ENCODE data around the gene GRK5.
"Not testable (repeated sequence)": the region's sequence is repeated elsewhere in the genome, so short reads cannot be mapped to it uniquely, and the experiment has no call there.

The GRK5 gene

DNA sequence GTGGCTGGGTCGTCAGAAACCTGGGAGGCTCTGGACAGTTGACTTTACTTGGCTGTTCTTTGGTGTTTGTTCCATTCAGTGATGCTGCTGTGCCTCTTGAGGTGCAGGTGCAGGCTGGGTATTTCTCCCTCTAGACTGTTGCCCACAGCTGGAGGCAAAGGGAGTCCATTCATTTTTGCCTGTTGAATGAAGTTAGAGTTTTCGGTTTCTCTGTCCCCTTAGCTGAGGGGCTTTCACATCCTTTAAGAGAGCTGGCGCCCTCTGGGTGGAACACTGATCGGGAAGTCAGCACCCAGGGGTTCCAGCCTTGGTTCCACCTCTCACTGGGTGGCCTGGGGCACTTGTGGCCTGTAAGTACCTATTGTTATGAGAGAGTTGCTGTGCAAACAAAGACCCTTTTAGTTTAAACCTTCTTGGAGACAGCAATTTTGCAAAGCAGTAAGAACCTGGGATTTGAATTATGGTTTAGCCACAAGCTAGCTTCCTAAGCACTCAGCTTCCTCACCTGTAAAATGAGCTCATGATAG lies 67.2 kb downstream of the GRK5 start:
- no peak for DNase-seq (ENCODE audit: low read depth in 2 of 2)

DNA sequence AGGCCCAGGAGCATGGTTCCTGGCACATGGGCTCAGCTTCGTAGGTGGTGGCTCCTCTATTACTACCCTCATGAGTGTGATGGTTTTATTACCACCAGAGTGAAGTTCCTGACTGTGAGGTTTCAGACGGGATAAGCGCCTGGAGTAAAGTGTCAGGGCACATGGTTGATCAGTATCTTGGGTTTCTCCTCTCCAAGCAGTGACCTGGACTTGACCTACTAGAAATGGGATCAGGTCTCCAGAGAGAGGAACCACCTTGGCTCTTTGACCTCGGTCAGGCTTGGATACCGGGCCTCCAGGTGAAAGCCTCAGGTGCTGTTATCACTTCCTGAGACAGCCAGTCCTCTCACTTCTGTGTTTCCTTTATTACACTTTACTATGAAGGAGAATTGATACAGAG lies 67.7 kb downstream of the GRK5 start:
- no peak for DNase-seq (ENCODE audit: low read depth in 2 of 2)

DNA sequence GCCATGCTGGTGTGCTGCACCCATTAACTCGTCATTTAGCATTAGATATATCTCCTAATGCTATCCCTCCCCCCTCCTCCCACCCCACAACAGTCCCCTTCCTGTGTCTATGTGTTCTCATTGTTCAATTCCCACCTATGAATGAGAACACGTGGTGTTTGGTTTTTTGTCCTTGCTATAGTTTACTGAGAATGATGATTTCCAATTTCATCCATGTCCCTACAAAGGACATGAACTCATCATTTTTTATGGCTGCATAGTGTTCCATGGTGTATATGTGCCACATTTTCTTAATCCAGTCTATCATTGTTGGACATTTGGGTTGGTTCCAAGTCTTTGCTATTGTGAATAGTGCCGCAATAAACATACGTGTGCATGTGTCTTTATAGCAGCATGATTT lies 68.8 kb downstream of the GRK5 start:
- DNase-seq (ENCODE audit: low read depth in 2 of 2) = not testable (repeated sequence)

DNA sequence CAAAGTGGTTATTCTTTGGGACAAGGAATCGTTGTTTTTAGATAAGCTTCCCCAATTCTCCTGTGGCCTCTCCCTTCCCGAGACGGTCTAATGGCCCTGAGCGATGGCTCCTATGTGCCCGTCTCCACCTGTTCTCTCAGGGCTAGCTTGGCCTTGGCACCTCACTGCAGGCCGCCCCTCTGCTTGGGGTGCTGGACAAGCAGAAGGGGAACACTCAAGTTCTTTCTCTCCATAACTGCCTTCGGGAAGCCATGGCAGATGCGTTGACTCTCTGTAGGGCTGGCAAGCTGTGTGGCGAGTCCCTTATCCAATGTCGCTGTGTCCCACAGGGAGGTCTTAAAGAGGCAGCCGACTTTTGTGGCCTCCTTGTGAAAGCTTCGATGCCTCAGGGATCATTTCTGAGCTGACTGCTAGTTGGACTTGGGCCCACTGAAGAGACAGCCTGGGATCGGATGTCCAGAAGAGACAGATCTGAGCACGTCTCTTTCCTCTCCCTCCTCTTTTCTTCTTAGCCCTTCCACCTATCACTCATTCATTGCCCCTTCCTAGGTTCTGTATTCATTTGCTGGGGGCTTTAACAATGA lies 70.8 kb downstream of the GRK5 start:
- no peak for DNase-seq (ENCODE audit: low read depth in 2 of 2)

DNA sequence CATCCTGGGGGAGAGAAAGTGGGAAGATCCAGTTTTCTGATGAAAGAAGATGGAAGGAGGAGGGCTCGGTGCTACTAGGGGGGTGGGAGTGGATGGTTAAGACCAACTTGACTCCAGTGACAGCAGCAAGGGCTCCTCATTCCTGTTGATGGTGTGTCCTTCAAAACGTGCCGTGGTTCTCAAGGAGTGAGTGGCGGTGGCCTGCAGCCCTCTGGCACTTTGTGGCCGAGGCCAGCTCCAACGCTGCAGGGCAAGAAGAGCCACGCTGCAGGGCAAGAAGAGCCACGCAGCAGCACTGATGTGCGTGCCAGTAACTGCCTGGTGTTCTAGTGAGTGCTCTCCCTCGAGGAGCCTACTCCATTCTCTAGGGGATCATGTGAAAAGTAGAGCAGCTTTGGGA lies 72.1 kb downstream of the GRK5 start:
- no peak for DNase-seq (ENCODE audit: low read depth in 2 of 2)

DNA sequence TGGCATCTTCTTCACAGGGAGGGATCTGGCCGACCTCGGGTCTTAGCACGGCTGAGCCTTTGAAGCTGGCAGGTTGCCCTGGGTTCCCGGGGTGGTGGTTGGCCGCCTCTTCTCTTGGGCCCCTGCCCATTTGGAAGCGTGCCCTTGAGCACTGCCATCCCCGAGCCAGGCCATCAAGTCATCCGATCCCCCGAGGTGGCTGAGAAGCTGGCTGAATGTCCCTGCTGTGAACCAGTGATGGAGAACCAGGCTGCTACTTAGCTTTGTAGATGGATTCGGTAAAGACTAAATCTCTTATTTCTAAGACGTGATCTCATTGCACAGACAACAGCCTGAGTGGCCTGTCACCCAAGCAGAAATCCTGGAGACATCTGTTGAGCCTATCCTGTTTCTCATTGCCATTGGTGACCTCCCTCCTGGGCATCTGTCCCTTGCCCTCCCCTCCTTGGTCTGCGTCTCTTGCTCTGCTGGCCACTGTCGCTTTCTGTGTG lies 74.3 kb downstream of the GRK5 start:
- DNase-seq (ENCODE audit: low read depth in 2 of 2) = no peak

DNA sequence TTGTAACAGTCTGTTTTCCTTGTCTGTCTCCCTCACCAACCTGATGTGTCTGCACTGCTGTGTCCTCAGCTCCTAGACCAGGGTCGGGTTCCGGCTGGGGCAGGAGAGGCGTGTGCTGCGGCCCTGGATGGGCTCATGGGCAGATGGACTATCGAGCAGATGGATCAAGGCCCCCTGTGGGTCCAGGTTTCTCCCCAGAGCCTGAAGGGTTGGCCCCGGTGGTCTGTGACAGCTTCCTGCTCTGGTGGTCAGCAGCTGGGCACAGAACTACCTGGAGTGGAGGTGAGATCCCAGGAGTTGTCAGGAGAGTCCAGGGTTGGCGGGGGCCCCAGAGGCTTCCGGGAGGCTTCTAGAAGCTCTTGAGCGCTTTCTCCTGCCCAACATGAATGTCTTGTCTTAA lies 75.1 kb downstream of the GRK5 start:
- DNase-seq (ENCODE audit: low read depth in 2 of 2) = no peak

DNA sequence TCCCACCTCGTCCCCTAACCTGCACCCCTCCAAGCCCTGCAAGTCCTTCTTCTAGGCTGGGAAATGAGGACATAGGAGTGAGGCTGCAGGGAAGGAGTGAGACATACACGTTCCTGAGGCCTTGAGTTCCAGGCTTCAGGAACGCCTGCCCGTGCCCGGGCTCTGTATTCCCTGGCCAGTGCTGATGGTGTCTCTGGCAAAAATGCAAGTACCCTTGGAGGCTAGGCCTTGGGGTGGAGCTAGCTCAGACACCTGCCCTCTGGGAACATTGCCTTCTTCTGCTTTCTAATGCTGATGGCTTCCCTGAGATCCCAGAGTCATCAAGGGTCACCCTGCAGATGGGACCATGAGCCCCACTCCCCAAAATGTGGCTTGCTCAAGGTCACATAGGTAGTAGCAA lies 76.0 kb downstream of the GRK5 start:
- no peak for DNase-seq (ENCODE audit: low read depth in 2 of 2)

DNA sequence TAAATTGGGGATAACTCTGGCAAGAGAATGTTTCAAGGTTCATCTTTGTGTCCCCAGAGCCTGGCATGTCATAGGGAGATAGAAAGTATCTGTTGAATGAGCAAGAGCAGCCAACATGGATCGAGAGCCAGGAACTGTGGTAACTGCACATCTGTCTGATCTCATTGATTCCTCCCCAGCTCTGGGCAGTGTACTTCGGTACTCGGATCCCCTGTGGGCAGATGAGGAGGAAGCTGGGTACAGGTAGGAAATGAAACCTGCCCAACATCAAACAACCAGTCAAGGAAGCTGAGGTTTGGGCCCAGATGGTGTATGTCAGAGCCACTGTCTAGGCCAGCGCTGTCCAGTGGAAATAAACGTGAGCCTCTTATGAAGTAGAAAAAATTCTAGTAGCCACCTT lies 76.4 kb downstream of the GRK5 start:
- no peak for DNase-seq (ENCODE audit: low read depth in 2 of 2)

DNA sequence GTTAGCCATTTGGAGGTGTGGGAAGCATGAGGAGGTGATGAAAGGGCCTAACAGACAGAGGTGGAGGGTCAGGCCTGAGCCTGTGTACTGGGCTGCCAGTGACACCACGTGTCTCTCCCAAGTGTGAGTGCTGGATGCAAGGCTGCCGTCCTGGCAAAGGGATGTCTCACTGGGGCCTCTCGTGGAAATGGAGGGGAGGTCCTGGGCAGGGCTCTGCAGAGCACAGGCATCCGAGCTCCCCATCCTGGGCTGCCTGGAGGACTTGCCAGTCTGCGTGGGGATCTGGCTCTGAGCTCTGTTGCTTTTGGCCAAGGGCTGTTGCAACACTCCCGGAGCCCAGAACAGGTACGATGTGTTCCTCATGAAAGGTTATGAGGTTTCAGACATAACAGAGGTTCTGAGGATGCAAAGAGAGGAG lies 77.3 kb downstream of the GRK5 start:
- no peak for DNase-seq (ENCODE audit: low read depth in 2 of 2)

DNA sequence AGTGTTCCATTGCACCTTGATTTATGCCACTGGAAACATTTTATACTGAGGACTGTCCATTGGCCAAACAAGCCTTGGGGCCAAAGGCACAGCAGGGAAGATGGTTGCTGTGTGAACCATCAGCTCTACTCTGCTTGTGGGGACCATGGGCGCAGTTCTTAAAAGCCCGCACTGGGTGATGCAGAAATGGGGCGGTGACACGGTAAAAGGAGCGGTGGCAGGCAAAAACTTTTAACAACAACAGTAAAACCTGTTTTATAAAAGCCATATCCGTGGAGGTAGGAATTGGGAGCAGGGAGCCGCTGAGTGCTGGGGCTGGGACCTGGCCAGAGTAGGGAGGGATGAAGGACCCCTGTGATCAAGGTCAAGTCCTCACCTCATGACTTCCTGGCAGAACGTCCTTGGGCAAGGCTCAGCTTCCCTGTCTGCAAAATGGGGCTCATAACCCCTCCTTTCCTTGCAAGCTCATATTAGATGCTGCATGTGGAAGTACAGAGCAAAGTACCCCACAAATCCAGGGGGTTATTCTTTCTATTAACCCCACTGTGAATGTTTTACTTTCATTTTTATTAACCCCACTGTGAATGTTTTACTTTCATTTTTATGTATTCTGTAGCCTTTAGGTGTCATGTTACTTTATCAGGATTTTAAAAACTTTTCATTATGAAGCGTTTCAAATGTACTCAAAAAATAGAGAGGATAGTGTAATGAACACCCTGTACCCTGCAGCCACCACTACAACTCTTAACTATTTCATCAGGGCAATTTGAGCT lies 78.3 kb downstream of the GRK5 start:
- no peak for DNase-seq (ENCODE audit: low read depth in 2 of 2)

DNA sequence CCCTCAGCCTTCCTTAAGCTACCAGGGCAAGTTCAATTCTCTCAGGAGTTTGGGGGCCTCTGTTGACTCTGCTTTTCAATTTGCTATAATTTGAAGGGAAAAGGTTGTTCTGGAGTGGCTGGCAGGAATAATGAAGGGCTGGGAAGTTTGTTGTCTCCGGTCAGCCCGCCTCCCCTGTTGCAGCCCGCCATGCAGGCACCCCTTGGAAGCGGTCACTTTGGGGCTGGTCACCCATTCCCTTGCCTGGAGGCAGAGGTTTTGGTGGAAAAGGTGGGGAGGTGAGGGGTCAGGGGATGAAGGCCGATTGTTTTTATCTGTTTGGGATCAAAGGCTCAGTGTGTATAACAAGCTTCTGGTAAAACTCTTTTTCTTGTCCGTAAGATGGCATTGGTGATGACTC lies 79.1 kb downstream of the GRK5 start:
- DNase-seq (ENCODE audit: low read depth in 2 of 2) = no peak

DNA sequence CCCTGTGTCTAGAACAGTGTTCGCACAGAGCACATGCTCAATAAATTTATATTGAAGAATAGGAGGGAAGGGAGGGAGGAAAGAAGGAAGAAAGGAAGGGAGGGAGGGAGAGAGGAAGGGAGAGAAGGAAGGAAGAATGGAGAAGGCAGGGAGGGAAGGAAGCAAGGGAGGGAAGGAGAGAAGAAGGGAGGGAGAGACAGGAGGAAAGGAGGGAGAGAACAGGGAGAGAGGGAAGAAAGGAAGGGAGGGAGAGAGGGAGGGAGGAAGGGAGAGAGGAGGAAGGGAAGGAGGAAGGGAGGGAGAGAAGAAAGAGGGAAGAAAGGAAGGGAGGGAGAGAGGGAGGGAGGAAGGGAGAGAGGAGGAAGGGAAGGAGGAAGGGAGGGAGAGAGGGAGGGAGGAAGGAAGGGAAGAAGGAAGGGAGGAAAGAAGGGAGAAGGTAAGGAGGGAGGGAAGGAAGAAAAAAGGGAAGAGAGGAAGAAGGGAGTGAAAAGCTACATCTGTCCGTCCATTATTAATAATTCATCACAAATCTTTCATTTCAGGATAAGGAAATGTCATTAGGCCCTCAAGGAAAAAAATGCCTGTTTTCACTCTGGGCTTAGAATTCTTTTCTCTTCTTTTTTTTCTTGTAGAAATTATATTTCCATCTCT lies 79.7 kb downstream of the GRK5 start:
- DNase-seq (ENCODE audit: low read depth in 2 of 2) = no peak

DNA sequence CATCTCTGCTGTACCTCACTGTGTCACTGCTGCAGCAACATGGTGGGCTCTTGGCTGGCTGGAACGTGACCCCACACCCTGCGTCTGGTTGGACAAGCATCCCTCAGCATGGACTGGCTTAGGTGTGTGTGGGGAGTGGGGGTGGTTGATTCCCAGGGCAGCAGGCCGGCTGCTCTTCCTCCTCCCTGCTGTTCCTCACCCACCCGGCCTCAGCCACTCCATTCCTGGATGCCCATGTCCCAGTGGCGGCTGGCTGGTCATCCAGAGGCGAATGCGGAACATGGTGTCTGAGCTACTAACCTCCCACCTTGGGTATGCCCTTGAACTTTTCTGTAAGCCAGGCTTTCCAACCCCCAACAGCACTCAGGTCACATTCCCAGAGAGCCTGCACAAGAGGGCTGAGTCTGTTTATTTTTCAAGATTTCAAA lies 81.2 kb downstream of the GRK5 start:
- no peak for DNase-seq (ENCODE audit: low read depth in 2 of 2)

DNA sequence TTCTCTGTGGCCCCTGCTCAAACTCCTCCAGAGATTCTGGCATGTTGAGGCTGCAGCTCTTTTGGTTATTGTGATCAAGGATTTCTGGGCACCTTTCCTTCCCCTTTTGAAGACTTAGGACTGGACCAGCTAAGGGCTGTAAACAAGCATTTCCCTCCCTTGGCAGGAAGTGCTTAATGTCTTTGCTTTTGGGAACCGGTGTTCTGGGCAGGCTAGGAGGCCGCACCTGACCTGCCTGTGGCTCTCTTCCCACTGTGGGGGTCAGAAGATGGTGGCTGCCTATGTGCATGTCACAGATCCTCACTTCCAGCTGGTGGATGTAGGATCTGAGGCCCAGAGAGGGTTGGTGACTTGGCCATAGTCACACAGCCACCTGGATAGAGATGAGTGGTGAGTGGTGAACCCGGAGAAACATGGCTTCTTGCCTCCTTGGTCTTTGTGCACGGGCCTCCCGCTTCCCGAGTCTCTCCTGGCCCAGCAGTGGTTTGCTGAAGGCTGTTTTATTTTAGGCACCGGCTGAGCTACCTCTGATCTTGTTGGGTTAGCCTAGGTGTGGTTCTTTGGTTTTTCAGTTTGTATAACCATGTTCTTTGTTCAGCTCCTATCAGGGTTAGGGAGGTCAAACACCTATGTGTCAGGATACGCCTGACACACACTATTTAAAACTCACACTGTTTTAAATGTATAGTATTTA lies 82.0 kb downstream of the GRK5 start:
- DNase-seq (ENCODE audit: low read depth in 2 of 2) = no peak

DNA sequence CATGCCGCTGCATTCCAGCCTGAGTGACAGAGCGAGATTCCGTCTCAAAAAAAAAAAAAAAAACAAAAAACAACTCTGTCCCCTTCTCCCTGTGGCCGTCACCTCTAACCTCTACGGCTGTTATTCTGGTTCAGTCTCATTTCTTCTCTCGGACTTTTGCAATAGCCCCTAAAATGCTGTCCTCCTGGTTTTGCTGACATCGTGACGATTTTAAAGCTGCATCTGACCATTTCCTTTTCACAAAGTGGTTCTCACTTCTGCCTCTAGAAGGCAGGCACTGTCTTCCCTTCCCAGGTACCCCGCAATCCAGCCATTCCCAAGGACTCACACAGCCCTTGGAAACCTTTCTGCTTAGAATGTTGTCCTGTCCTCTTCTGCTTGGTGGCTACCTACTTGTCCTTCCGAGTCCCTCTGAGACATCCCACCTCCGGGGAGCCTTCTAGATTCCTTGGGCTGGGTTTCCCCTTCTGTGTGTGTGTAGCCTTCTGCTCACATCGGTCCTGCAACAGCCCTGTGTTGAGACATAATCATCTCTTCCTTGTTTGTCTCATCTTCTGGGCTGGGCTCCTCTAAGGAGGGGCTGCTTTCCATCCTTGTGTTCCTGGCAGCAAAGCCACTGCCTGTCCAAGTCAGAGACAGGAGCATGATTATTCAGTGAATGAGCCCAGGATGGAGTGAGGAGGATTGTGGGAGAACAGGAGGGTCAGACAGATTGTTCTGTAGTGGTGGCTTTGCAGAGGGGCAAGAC lies 83.1 kb downstream of the GRK5 start:
- DNase-seq (ENCODE audit: low read depth in 2 of 2) = no peak

DNA sequence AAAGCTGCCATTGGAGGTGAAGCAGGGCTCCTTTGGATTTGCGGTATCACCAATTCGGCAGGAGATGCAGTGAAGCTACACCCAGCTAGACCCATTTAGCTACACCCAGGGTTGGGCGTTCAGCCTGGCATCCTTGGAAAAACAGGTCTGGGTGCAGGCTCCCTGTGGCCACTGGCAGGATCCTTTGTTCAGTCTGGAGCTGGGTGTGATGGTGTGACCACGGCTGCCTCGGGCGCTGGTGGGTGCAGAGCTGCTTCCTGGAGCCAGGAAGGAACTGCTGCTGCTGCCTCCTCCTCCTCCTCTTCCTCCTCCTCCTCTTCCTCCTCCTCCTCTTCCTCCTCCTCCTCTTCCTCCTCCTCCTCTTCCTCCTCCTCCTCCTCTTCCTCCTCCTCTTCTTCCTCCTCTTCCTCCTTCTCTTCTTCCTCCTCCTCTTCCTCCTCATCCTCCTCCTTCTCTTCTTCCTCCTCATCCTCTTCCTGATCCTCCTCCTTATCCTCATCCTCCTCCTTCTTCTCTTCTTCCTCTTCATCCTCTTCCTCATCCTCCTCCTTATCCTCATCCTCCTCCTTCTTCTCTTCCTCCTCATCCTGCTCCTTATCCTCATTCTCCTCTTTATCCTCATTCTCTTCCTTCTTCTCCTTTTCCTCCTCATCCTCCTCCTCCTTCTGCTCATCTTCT lies 84.0 kb downstream of the GRK5 start:
- DNase-seq (ENCODE audit: low read depth in 2 of 2) = no peak

DNA sequence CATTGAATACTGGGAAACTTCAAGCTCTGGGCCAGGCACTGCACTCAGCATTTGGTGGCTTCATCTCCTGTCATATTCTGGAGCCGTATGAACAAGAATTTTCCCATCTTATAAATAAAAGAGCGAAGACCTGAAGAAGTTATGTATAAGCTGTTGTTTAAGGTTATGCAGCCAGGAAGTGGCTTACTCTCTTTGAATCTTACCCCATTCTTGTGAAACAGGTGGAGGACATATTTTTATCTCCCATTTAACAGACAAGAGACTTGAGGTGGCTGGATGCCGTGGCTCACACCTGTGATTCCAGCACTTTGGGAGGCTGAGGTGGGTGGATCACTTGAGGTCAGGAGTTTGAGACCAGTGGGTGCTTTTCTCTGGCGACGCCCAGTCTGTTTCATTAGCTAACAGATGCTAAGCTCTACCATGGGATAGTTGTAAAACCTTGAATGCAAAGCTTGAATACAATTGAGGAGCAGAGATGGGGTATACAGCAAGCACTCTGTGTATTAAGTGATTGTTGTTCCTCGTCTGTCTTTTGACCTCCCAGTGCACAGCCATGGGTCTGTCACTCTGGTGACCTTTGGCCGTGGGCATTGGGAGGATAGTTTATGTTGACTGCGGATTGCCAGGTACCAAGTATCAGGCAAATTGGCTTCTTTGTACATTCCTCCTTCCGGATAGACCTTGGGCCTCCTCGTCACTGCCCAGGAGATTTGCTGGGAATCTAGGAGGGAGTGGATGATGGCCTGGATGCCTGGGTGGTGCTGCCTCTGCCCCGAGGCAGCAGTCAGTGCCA lies 85.8 kb downstream of the GRK5 start:
- no peak for DNase-seq (ENCODE audit: low read depth in 2 of 2)

DNA sequence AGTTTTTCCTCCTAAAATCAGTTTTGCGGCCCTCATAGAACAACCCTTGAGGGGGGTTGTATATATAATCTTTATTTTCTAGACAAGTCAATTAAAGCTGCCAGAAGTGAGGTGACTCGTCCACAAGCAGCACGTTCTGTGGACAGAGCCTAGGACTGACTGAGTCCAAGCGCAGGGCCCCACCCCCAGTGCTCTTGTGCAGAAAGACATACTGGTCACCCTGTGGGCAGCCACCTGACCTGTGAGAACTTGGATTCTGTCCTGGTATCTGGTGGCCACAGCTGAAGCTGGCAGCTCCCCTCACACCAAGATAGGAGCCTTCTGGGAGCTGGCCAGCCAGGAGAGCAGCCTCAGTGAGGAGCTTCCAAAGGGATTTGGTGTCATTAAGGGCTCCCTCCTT lies 89.3 kb downstream of the GRK5 start:
- no peak for DNase-seq (ENCODE audit: low read depth in 2 of 2)
